Kidney capillary endothelial cell (primary cell): ENCODE measurements around the gene UGT2A2.
A peak's percentile ranks its signal among the peaks of the same experiment; 100 is the strongest.
"Not testable (repeated sequence)": the region's sequence is repeated elsewhere in the genome, so short reads cannot be mapped to it uniquely, and the experiment has no call there.

Source experiments
- DNase-seq: peaks from one replicate; pipeline ENCODE4 v3.0.0-alpha.2; 2018; ENCODE audit warnings: low spot score

UGT2A2 gene

GRCh38 chr4:69639542-69639941, at the start of gene UGT2A2:
UGT2A2 (minus strand) TSS chr4:69639642; CDS start chr4:69639640, 2 bp downstream.
- no peak for DNase-seq

GRCh38 chr4:69684804-69685203, 45.4 kb upstream of the UGT2A2 start:
- no peak for DNase-seq

GRCh38 chr4:69668680-69669079, 29.2 kb upstream of the UGT2A2 start:
- DNase-seq, result no peak

- not testable (repeated sequence) for DNase-seq
These were observed 24.6 kb upstream of the UGT2A2 start for GRCh38 chr4:69664009-69664408.

GRCh38 chr4:69661130-69661803, 21.8 kb upstream of the UGT2A2 start:
- DNase-seq, result not testable (repeated sequence)

- DNase-seq, result no peak
These were observed 18.7 kb upstream of the UGT2A2 start for GRCh38 chr4:69658133-69658532.

GRCh38 chr4:69656653-69657158, 17.3 kb upstream of the UGT2A2 start:
- no peak for DNase-seq

- no peak for DNase-seq
These were observed 13.7 kb upstream of the UGT2A2 start, which contains the start of gene UGT2A1 for GRCh38 chr4:69653147-69653546. UGT2A1 (minus strand) TSS chr4:69653247; CDS start chr4:69647644, 5,603 bp downstream.

GRCh38 chr4:69650872-69651271, 11.4 kb upstream of the UGT2A2 start:
- no peak for DNase-seq

- no peak for DNase-seq
These were observed 10.2 kb upstream of the UGT2A2 start for GRCh38 chr4:69649629-69650028.

GRCh38 chr4:69649207-69649606, 9.8 kb upstream of the UGT2A2 start:
- DNase-seq, result no peak

GRCh38 chr4:69642961-69643360, 3.5 kb upstream of the UGT2A2 start:
- no peak for DNase-seq

- no peak for DNase-seq
These were observed 847 bp upstream of the UGT2A2 start for GRCh38 chr4:69640289-69640688.

GRCh38 chr4:69617083-69617694, 22.3 kb downstream of the UGT2A2 start:
- peak; percentile 5 for DNase-seq

GRCh38 chr4:69610484-69610883, 29.0 kb downstream of the UGT2A2 start:
- DNase-seq, result no peak

- no peak for DNase-seq
These were observed 38.4 kb downstream of the UGT2A2 start for GRCh38 chr4:69601065-69601464.

GRCh38 chr4:69600013-69600412, 39.4 kb downstream of the UGT2A2 start:
- no peak for DNase-seq

- no peak for DNase-seq
These were observed 45.1 kb downstream of the UGT2A2 start for GRCh38 chr4:69594382-69594781.

GRCh38 chr4:69591364-69591763, 48.1 kb downstream of the UGT2A2 start:
- DNase-seq, result no peak

- no peak for DNase-seq
These were observed 49.6 kb downstream of the UGT2A2 start for GRCh38 chr4:69589884-69590283.

- DNase-seq, result no peak
These were observed 55.3 kb downstream of the UGT2A2 start for GRCh38 chr4:69584135-69584534.

- no peak for DNase-seq
These were observed 55.9 kb downstream of the UGT2A2 start for GRCh38 chr4:69583543-69583942.

- no peak for DNase-seq
These were observed 62.2 kb downstream of the UGT2A2 start for GRCh38 chr4:69577245-69577644.
